Stimulated activated CD4-positive, alpha-beta T cell treated with anti-CD3 and anti-CD28 coated beads, Interleukin-1b, Interleukin-23, amount 100 ng/mL, for 48 hours (primary cell): ENCODE data around the gene MRPL28.
"Not testable (repeated sequence)": the region's sequence is repeated elsewhere in the genome, so short reads cannot be mapped to it uniquely, and the experiment has no call there.

Source experiments
- DNase-seq: peaks from one replicate; pipeline ENCODE4 v3.0.0-alpha.2; 2020

The MRPL28 gene

DNA sequence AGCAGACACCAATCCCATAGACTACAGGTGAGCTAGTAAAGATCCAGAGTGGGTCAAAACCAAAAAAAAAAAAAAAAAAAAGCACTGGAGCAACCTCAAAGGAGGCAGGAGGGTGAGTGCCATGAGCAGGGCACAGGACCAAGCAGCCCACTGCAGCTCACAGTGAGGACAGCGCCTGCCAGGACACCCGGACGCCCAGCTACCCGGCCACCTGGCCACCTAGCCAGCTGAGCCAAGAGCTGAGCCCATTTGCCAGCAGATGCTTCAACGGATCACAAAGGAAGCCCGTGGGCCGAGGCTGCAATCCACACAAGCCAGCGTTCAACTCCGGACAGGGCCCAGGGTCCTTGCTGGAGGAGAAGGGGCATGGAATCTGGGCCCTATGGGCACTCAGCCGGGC, 32.9 kb downstream of the MRPL28 start:
- DNase-seq, result no peak

DNA sequence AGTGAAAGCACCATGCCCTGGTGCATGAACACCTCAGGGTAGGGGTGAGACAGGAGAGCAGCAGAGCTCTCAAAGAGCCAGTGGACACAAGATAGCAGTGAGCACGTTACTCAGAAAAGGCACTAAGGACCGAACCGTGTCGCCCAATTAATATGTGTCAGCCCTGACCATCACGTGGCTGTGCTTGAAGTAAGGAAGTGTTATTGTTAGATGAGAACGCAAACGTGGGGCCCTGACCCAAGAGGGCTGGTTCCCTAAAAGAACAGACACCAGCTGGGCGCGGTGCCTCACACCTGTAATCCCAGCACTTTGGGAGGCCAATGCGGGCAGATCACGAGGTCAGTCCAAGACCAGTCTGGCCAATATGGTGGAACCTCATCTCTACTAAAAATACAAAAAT, 34.1 kb downstream of the MRPL28 start:
- no peak for DNase-seq

DNA sequence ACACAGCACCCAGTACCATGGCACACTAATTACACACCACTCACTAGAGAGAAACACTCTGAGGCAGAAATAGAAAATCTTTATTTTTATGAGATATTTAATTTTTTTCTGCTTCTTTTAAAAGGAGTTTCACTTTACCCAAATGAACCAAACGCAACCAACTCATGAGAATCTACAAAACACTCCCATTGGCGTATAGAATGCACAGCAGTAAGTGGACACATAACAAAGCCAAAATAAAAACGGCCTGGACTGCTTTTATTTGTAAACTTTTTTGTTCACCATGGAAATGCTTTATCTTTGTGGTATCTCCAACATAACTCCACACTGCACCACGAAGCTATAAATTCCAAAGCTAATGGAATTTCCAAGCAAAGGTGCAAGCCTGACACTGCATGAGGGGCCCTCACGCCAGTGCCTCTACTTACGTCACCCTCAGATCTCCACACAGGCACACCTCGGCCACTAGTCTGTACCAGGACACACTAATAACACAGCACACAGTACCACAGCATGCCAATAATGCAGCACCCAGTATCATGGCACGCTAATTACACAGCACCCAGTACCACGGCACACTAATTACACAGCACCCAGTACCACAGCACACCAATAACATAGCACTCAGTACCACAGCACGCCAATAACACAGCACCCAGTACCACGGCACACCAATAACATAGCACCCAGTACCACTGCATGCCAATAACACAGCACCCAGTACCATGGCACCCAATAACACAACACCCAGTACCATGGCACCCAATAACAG, 35.3 kb downstream of the MRPL28 start:
- not testable (repeated sequence) for DNase-seq

DNA sequence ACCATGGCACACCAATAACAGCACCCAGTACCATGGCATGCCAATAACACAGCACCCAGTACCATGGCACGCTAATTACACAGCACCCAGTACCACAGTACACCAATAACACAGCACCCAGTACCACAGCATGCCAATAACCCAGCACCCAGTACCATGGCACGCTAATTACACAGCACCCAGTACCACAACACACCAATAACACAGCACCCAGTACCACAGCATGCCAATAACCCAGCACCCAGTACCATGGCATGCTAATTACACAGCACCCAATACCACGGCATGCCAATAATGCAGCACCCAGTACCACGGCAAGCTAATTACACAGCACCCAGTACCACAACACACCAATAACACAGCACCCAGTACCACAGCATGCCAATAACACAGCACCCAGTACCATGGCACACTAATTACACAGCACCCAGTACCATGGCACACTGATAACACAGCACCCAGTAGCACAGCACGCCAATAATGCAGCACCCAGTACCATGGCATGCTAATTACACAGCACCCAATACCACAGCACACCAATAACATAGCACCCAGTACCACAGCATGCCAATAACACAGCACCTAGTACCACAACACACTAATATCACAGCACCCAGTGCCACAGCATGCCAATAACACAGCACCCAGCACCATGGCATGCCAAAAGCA, 36.0 kb downstream of the MRPL28 start:
- not testable (repeated sequence) for DNase-seq

DNA sequence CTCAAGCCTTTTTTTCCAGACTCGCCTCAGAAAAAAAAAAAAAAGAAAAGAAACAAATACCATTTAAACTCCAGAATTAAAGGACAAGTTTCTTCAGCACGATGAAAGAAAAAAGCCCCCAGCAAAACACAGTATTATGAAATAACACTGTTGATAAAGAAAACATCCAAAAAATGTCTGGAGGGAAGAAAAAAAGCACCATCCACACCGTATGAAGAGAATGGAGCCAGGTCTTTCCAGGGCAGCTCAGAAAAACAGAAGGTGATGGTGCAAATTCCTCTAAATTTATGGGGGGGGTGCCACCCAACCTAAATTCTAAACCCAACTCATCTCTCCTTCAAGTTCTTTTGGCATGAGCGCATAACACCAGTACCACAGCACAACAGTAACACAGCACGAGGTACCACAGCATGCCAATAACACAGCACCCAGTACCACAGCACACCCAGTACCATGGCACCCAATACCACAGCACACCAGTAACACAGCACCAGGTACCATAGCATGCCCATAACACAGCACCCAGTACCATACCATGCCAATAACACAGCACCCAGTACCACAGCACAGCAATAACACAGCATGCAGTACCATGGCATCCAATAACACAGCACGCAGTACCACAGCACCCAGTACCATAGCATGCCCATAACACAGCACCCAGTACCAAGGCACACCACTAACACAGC, 36.8 kb downstream of the MRPL28 start:
- DNase-seq, result no peak

DNA sequence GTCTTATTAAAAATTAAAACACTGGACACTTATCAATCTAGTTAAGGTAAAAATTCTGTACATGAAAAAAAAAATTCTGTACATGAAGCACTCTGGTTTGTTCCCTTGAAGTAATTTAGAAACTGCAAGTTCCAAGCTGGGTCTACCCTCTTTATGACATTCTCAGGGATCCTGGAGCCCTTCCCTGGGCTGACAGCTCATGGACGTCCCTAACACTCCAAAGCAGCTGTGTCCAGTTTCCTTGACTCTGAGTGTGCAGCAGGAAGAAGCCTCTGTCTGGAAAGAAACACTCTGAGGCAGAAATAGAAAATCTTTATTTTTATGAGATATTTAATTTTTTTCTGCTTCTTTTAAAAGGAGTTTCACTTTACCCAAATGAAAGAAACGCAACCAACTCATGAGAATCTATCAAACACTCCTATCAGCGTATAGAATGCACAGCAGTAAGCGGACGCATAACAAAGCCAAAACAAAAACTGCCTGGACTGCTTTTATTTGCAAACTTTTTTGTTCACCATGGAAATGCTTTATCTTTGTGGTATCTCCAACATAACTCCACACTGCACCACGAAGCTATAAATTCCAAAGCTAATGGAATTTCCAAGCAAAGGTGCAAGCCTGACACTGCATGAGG, 39.0 kb downstream of the MRPL28 start:
- DNase-seq, result not testable (repeated sequence)

DNA sequence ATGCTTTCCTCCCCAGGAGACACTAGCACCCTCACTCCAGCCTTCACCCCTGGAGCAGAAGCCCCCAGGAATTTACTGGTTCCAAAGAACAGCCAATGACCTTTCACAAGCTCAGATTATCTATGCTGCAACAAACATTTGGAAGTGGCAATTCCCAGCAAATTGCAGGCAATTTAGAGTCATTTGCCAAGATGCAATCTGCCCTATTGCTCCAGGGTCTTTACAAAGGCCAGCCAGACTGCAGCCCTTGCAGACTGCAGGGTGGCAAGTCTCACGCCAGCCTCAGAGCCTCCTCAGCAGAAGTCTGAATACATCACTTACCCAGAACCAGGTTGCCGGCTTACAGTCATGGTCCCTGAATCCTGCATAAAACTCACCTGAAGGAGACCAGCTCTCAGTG, 39.6 kb downstream of the MRPL28 start:
- no peak for DNase-seq

DNA sequence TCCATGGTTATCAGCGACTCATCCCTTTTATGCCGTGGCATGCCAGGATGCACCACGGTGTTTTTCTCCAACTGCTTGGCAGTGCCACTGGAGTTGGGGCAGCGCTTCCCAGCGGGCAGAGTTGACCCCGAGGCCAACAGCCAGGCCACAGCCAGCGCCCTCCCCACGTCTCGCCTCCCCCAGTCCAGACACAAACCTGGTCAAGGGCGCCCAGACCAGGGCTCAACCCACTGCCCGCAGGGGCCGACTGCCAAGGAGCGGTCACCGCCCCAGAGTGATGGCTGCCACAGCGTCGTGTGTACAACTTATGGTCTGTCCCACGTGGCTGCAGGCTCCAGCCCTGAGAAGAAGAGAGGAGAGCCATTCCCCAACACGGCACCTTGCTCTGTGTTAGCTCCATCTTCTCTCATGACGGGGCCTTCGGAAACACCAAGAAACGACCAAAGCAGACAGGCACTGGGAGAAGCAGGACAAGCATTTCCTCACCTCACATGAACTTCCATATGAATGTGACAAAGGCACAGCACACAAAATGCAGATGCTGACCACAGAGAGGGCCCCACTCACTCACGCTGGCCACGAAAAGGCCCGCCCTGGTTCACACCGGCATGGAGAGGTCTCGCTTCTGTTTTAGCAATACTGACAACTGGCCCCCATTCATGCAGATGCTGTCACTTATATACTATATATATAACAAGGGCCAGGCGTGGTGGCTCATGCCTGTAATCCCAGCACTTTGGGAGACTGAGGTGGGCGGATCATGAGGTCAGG, 44.8 kb downstream of the MRPL28 start:
- no peak for DNase-seq

DNA sequence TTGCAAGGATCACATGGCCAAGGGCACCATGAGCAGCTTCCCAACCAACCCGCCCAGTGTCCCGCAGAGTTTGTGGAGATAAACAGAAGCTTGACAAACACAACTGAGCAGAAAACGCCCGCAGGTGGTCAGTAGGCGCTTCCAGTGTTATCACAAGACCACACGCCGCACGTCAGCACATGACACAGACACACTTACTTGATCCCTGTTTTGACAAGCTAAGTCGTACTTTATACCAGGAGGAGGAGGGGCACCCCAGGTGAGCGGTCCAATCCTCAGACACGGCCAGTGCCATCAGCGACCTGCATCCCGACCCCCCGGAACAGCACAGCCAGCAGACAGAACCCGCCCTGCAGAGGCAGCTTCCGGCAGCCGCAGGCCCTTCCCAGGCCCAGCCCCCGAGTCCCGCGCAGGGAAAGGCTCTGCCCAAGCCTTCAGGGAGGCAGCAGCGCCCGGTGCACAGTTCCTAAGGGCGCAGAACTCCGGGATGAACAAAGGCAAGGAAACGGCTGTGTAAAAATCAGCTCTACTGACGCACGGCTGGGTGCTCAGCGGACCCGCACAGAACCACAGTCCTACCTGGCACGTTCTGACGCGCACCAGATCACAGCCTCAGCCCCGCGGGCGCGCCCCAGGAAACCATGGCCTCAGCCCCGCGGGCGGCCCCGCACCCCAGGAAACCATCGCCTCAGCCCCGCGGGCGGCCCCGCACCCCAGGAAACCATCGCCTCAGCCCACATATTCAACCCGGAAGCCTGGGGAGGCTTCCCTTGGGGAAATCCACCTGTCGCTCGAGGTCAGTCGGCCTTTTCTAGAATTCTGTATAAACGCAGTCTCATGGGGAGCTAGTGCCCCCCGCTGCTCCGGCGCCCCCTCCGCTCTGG, 45.6 kb downstream of the MRPL28 start:
- DNase-seq, result peak; percentile 33

DNA sequence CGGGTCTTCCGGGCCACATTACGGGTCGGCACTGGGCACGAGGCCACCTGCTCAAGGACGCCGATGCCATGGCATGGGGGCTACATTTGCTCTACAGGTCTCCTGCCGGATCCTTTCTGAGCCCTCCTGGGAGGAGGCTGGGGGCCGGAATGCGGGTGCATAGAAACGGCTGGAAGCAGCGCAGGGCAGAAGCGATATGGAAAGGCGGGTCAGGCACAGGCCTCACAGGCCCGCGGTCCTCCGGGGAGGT, 46.2 kb downstream of the MRPL28 start:
- no peak for DNase-seq

DNA sequence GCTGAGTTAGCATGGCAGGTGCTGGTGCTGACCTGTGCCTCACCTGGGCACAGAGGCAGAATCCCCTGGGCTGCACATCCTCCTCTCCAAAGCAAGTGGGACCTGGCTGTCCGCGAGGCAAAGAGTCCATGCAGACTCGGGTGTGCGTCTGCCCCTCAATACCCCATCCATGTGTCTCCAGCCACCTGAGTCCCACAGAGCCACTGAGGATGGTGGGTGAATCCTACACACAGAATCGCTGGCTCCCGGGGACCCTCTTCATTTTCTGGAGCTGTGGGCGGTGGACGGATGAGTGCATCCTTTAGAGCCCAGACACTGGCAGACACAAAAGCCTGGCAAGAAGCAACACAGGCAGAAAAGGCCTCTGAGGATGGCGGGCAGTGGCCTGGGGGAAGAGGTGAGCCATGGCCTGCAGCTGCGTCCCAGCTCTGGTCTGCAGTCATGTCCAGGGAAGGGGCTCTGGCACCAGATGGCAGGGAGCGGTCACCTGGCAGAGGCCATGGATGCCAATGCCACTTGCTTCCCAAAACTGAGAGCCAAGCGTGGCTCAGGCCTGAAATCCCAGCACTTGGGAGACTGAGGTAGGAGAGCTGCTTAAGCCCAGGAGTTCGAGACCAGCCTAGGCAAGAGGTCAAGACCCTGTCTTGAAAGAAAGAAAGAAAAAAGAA, 47.7 kb downstream of the MRPL28 start:
- DNase-seq, result no peak

DNA sequence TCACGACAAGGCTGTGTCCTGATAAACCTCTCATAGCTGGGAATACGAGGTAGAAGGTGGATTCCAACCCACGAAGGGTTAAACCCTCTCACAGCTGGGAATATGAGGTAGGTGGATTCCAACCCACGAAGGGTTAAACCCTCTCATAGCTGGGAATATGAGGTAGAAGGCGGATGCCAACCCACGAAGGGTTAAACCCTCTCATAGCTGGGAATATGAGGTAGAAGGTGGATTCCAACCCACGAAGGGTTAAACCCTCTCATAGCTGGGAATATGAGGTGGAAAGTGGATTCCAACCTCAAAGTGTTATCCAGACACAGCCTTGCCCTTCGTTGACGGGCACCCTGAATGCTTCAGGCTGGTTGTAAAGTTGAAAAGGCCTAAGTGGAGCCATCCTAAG, 48.8 kb downstream of the MRPL28 start:
- no peak for DNase-seq

DNA sequence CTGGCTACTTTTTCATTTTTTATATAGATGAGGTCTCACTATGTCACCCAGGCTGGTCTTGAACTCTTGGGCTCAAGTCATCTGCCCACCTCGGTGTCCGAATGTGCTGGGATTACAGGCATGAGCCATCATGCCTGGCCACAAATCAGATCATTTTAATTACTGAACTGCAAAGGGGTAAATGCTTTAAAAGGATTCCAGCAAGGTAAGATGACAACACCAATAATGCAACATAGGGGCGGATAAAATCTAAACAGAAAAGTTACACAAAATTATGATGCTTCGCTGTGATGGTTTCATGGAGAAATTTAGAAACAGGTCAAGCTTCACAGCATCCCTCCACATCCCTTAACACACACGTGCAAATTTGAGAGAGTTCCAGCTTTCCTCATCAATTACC, 50.1 kb downstream of the MRPL28 start:
- DNase-seq, result no peak

DNA sequence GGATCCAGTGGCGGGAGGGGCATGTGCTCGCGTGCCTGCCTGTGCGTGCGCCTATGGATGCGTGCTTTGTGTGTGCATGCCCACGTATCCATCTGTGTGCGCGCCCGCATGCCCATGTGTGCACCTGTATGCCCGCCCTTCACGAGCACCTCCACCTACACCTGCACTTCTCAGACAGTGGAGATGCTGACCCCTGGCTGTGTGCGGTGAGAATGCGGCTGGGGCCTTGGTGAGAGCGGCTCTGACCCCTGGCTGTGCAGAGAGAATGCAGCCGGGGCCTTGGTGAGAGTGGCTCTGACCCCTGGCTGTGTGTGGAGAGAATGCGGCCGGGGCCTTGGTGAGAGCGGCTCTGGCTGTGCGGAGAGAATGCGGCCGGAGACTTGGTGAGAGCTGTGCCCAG, 51.7 kb downstream of the MRPL28 start:
- no peak for DNase-seq

DNA sequence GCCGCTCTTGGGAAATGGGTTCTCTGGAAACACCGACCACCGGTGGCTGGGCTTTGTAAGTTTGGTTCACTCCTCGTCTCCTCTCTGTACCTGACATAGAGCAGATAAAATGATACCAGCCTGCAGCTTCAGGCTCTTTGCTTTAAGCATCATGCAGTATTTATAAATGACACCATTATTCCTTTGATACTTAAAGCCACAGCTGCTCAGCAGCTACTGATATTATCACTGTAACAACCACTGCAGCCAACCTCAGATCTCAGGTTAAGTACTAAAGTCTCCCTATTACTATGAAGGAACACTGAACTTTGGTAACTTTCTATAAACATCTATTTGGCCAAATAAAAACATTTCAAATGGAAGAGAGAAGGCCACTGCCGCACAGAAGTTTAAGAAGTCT, 52.8 kb downstream of the MRPL28 start:
- no peak for DNase-seq
